HG03469 (cell line): Measurements from ENCODE around the gene PPM1M.
"Not testable (repeated sequence)": the region's sequence is repeated elsewhere in the genome, so short reads cannot be mapped to it uniquely, and the experiment has no call there.

Experiments
- ATAC-seq: cut with Tn5 transposase; IDR thresholded peaks from one replicate; pipeline ENCODE4 v1.9.1; 2021; ENCODE audit warnings: mild to moderate bottlenecking, moderate library complexity, moderate number of reproducible peaks; ENCODE audit not compliant: unreplicated experiment

Gene PPM1M

GRCh38 chr3:52274781-52275180 lies 29.2 kb downstream of the PPM1M start:
- not testable (repeated sequence) for ATAC-seq

GRCh38 chr3:52277071-52277964 lies 31.8 kb downstream of the PPM1M start:
- ATAC-seq = no peak

- peak; percentile 30 for ATAC-seq
Observed at GRCh38 chr3:52277972-52278509, 32.5 kb downstream of the PPM1M start.

GRCh38 chr3:52278510-52279069 lies 33.0 kb downstream of the PPM1M start, which contains the start of gene WDR82:
WDR82 (minus strand) TSS chr3:52278649; CDS start chr3:52278361, 288 bp downstream.
- peak; percentile 63 for ATAC-seq

- no peak for ATAC-seq
Observed at GRCh38 chr3:52279596-52279995, 34.0 kb downstream of the PPM1M start.

GRCh38 chr3:52280050-52280461 lies 34.5 kb downstream of the PPM1M start:
- no peak for ATAC-seq

GRCh38 chr3:52281981-52282801 lies 36.6 kb downstream of the PPM1M start:
- no peak for ATAC-seq

GRCh38 chr3:52283306-52283705 lies 37.7 kb downstream of the PPM1M start:
- no peak for ATAC-seq

- ATAC-seq = not testable (repeated sequence)
Observed at GRCh38 chr3:52284051-52284450, 38.5 kb downstream of the PPM1M start.

- ATAC-seq = no peak
Observed at GRCh38 chr3:52286777-52287110, 41.2 kb downstream of the PPM1M start.

- ATAC-seq = no peak
Observed at GRCh38 chr3:52288674-52289073, 43.1 kb downstream of the PPM1M start.

- ATAC-seq = no peak
Observed at GRCh38 chr3:52289338-52289746, 43.8 kb downstream of the PPM1M start.

GRCh38 chr3:52289747-52290595 lies 44.4 kb downstream of the PPM1M start:
- no peak for ATAC-seq

- no peak for ATAC-seq
Observed at GRCh38 chr3:52290596-52291507, 45.3 kb downstream of the PPM1M start.

GRCh38 chr3:52291508-52292181 lies 46.1 kb downstream of the PPM1M start:
- ATAC-seq = no peak

GRCh38 chr3:52292247-52293065 lies 46.9 kb downstream of the PPM1M start:
- no peak for ATAC-seq

- ATAC-seq = no peak
Observed at GRCh38 chr3:52293491-52294319, 48.1 kb downstream of the PPM1M start.
